Activated T-cell treated with anti-CD3 and anti-CD28 coated beads for 4 hours (primary cell): ENCODE data around the gene KRT74.

Experiments
- DNase-seq: peaks from one replicate; pipeline ENCODE4 v3.0.0-alpha.2; 2020

The KRT74 gene

GRCh38 chr12:52518574-52519386 is 54.9 kb downstream of the KRT74 start:
- DNase-seq, result no peak

- no peak for DNase-seq
These were observed 55.8 kb downstream of the KRT74 start for GRCh38 chr12:52517888-52518287.

GRCh38 chr12:52517005-52517835 is 56.4 kb downstream of the KRT74 start:
- no peak for DNase-seq

GRCh38 chr12:52515927-52516831 is 57.5 kb downstream of the KRT74 start:
- DNase-seq, result no peak
